ENCODE results near the gene GLRA1. TPM values are rescaled to one million over a fixed set of nuclear protein-coding genes. Genes with fewer than 3 reads are reported as not detected.

The GLRA1 gene
- polyA plus RNA-seq, 3 donors: not detected

GRCh38 chr5:151870271-151870670 is 54.4 kb downstream of the GLRA1 start:
- Histone ChIP-seq H3K36me3 (replicated peaks in 1 of 2; ENCODE audit: control insufficient read depth in 1 of 2, insufficient read depth in 2 of 2, low read length in 2 of 2) (no peaks in the 10 kb centered on the region), H4K20me1 (ENCODE audit: insufficient read depth, low read length) (no peaks in the 10 kb centered on the region), H3K27ac (ENCODE audit: low read depth in 1 of 2, low read length in 2 of 2) (no peak overlapping the region), H3K27me3 (ENCODE audit: control insufficient read depth in 2 of 2, insufficient read depth in 2 of 2, low read length in 2 of 2) (no peaks in the 10 kb centered on the region), H3K79me2 (ENCODE audit: insufficient read depth, low read length) (no peaks in the 10 kb centered on the region), H3K4me1 (ENCODE audit: control insufficient read depth in 1 of 2, insufficient read depth in 2 of 2, low read length in 2 of 2) (no peaks in the 10 kb centered on the region), H3K4me3 (replicated peaks in 1 of 3; ENCODE audit: low read depth in 2 of 3, low read length in 3 of 3) (no peak overlapping the region), H3K4me2 (replicated peaks; ENCODE audit: extremely low read depth, low read length, poor library complexity, severe bottlenecking) (no peak overlapping the region), H3K9ac (ENCODE audit: insufficient read depth, low read length, poor library complexity, severe bottlenecking) (no peak overlapping the region), H2AFZ (ENCODE audit: insufficient read depth, low read depth, low read length, poor library complexity, severe bottlenecking) (no peak overlapping the region), H3K9me3 (replicated peaks in 1 of 2; ENCODE audit: control insufficient read depth in 1 of 2, insufficient read depth in 1 of 2, low read length in 2 of 2) (no peaks in the 10 kb centered on the region)
- TF ChIP-seq CTCF (IDR thresholded peaks at IDR 0.05): no peak
- Mint-ChIP-seq H3K27me3 (ENCODE audit: low read depth in 3 of 3) (peaks cover 0 to 2% (median 2%) of the 10 kb centered on the region in 3 donors), H3K4me3 (no peak overlapping the region), H3K9me3 (peaks cover 0 to 6% (median 0%) of the 10 kb centered on the region in 7 donors), H3K27ac (no peak overlapping the region), H3K36me3 (no peaks in the 10 kb centered on the region), H3K4me1 (no peaks in the 10 kb centered on the region)
- WGBS (ENCODE audit: insufficient coverage): 82% methylated on average over 2 of the region's 2 CpGs
- DNase-seq: no peak
- intact Hi-C loops (cut with micrococcal nuclease): no loop called here

- Histone ChIP-seq H3K36me3 (replicated peaks in 1 of 2; ENCODE audit: control insufficient read depth in 1 of 2, insufficient read depth in 2 of 2, low read length in 2 of 2) (no peaks in the 10 kb centered on the region), H3K9me3 (replicated peaks in 1 of 2; ENCODE audit: control insufficient read depth in 1 of 2, insufficient read depth in 1 of 2, low read length in 2 of 2) (no peaks in the 10 kb centered on the region), H3K4me2 (replicated peaks; ENCODE audit: extremely low read depth, low read length, poor library complexity, severe bottlenecking) (no peak overlapping the region), H3K79me2 (ENCODE audit: insufficient read depth, low read length) (no peaks in the 10 kb centered on the region), H3K27ac (ENCODE audit: low read depth in 1 of 2, low read length in 2 of 2) (no peak overlapping the region), H2AFZ (ENCODE audit: insufficient read depth, low read depth, low read length, poor library complexity, severe bottlenecking) (no peak overlapping the region), H3K4me3 (replicated peaks in 1 of 3; ENCODE audit: low read depth in 2 of 3, low read length in 3 of 3) (no peak overlapping the region), H3K4me1 (ENCODE audit: control insufficient read depth in 1 of 2, insufficient read depth in 2 of 2, low read length in 2 of 2) (no peaks in the 10 kb centered on the region), H3K9ac (ENCODE audit: insufficient read depth, low read length, poor library complexity, severe bottlenecking) (no peak overlapping the region), H3K27me3 (ENCODE audit: control insufficient read depth in 2 of 2, insufficient read depth in 2 of 2, low read length in 2 of 2) (no peaks in the 10 kb centered on the region), H4K20me1 (ENCODE audit: insufficient read depth, low read length) (no peaks in the 10 kb centered on the region)
- Mint-ChIP-seq H3K9me3 (peaks cover 0 to 6% (median 0%) of the 10 kb centered on the region in 7 donors), H3K36me3 (no peaks in the 10 kb centered on the region), H3K4me3 (no peak overlapping the region), H3K27ac (no peak overlapping the region), H3K27me3 (ENCODE audit: low read depth in 3 of 3) (peaks cover 0 to 4% (median 2%) of the 10 kb centered on the region in 3 donors), H3K4me1 (no peaks in the 10 kb centered on the region)
- intact Hi-C loops (cut with micrococcal nuclease): no loop called here
- no peak for TF ChIP-seq CTCF (IDR thresholded peaks at IDR 0.05)
- DNase-seq: no peak
- no CpG with 5 or more reads among the region's 2 CpGs for WGBS (ENCODE audit: insufficient coverage)
Measured at GRCh38 chr5:151869843-151870242, 54.8 kb downstream of the GLRA1 start.
